ENCODE measurements around the gene PTBP1. TPM values are rescaled to one million over a fixed set of nuclear protein-coding genes. Genes with fewer than 3 reads are reported as not detected.

The PTBP1 gene
- 515 TPM for total RNA-seq (2021; ENCODE audit: unreplicated experiment)
- polyA plus RNA-seq (2012; ENCODE audit: insufficient read length): 590 TPM
- Bru-seq, nascent RNA: percentile 95 among the genes with signal in this experiment
- BruChase-seq, experiment 1, labeled RNA remaining after a 2-hour chase: percentile 98 among the genes with signal in this experiment
- percentile 99 among the genes with signal in this experiment for BruChase-seq, experiment 2, labeled RNA remaining after a 6-hour chase
- long read RNA-seq, transcript PTBP1-203 (15 exons, 3,598 nt): major isoform, 76 of 548 reads
- long read RNA-seq, transcript PTBP1-201 (14 exons, 3,155 nt): minor isoform, 14 of 548 reads
- long read RNA-seq, transcript PTBP1-206 (4 exons, 1,217 nt): minor isoform, 7 of 548 reads
- long read RNA-seq, partial matches to known transcripts: 414 of 548 reads
- long read RNA-seq, other reads (novel, unspliced or antisense): 37 of 548 reads

DNA sequence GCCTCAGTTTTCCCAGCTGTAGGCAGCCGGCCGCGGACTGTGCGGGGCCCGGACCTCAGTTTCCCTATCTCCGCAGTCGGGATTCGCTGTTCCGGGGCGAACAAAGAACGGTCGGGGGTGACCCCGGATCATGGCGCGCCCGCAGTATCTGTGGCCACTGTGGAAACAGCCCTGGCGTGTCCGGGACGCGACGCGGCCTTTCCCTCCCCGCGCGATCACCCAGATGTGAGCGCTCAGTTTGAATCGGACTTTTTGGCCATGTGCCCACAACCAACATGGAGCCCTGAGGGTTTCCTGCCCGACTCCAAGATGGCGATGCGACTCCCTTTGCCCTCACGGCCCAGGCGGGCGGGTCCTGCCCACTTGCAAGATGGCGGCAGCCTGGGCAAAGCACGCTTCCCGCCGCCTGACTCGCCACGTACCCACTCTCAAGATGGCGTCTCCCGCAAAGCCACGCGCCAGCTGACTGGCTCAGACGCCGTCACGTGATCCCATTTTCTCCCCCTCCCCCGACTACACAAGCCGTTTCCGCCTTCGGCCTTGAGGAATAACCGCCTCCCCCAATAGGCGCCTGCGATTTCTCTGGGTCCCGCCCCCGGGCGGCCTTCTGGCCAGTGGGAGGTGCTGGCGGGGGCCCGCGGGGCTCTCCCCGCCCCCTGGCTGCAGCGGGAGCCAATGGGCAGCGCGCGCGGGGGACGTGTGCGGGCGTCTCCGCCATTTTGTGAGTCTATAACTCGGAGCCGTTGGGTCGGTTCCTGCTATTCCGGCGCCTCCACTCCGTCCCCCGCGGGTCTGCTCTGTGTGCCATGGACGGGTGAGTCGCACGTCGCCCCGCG is at the start of gene PTBP1:
TSS of gene PTBP1 (plus strand) at position 761 of the 836 bp plus-strand sequence. CDS start at position 807, 46 bp downstream.
- peak; percentile 85 for ATAC-seq
- Histone ChIP-seq H3K27ac (ENCODE audit: low read length) (peak within 1 kb of the TSS; percentile 89), H3K36me3 (ENCODE audit: control insufficient read depth, insufficient read depth, low read length) (peaks cover 13% of the 10 kb centered on the region), H3K4me3 (ENCODE audit: low read depth in 2 of 2, low read length in 2 of 2) (peak within 1 kb of the TSS; percentile 82 to 87), H3K9me3 (ENCODE audit: control insufficient read depth, insufficient read depth, low read depth, low read length) (no peaks in the 10 kb centered on the region), H3K27me3 (ENCODE audit: control insufficient read depth, insufficient read depth, low read length) (no peaks in the 10 kb centered on the region), H3K4me1 (ENCODE audit: control insufficient read depth, insufficient read depth, low read length) (peaks cover 17% of the 10 kb centered on the region)
- DNase-seq (ENCODE audit: low read depth, low spot score): peak; percentile 98
- BruUV-seq (replicated peaks): no TSS peak
- CTCF ChIA-PET: interaction anchor here (0.6 kb wide), 1 partner anchor 22 kb away, joined by 4 read pairs; no protein-coding TSS in a partner anchor
- POLR2A ChIA-PET: no interaction called here
- TF ChIP-seq, protein P1, sequence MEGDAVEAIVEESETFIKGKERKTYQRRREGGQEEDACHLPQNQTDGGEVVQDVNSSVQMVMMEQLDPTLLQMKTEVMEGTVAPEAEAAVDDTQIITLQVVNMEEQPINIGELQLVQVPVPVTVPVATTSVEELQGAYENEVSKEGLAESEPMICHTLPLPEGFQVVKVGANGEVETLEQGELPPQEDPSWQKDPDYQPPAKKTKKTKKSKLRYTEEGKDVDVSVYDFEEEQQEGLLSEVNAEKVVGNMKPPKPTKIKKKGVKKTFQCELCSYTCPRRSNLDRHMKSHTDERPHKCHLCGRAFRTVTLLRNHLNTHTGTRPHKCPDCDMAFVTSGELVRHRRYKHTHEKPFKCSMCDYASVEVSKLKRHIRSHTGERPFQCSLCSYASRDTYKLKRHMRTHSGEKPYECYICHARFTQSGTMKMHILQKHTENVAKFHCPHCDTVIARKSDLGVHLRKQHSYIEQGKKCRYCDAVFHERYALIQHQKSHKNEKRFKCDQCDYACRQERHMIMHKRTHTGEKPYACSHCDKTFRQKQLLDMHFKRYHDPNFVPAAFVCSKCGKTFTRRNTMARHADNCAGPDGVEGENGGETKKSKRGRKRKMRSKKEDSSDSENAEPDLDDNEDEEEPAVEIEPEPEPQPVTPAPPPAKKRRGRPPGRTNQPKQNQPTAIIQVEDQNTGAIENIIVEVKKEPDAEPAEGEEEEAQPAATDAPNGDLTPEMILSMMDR (IDR thresholded peaks at IDR 0.05): no peak
- peak; percentile 61 for TF ChIP-seq POLR2AphosphoS5 (IDR thresholded peaks at IDR 0.05; ENCODE audit: low read depth, low read length)
- TF ChIP-seq, protein P2, sequence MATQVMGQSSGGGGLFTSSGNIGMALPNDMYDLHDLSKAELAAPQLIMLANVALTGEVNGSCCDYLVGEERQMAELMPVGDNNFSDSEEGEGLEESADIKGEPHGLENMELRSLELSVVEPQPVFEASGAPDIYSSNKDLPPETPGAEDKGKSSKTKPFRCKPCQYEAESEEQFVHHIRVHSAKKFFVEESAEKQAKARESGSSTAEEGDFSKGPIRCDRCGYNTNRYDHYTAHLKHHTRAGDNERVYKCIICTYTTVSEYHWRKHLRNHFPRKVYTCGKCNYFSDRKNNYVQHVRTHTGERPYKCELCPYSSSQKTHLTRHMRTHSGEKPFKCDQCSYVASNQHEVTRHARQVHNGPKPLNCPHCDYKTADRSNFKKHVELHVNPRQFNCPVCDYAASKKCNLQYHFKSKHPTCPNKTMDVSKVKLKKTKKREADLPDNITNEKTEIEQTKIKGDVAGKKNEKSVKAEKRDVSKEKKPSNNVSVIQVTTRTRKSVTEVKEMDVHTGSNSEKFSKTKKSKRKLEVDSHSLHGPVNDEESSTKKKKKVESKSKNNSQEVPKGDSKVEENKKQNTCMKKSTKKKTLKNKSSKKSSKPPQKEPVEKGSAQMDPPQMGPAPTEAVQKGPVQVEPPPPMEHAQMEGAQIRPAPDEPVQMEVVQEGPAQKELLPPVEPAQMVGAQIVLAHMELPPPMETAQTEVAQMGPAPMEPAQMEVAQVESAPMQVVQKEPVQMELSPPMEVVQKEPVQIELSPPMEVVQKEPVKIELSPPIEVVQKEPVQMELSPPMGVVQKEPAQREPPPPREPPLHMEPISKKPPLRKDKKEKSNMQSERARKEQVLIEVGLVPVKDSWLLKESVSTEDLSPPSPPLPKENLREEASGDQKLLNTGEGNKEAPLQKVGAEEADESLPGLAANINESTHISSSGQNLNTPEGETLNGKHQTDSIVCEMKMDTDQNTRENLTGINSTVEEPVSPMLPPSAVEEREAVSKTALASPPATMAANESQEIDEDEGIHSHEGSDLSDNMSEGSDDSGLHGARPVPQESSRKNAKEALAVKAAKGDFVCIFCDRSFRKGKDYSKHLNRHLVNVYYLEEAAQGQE (IDR thresholded peaks at IDR 0.05; ENCODE audit: insufficient read depth in 1 of 2, low read depth in 2 of 2, low read length in 1 of 2): no peak
- TF ChIP-seq TCF7L2 (IDR thresholded peaks at IDR 0.05; ENCODE audit: low read depth, low read length): no peak
- 0 out of 2 replicates have a peak, but pooled peaks have one; percentile 8 for TF ChIP-seq SIN3A (IDR thresholded peaks at IDR 0.05; ENCODE audit: borderline replicate concordance, insufficient read depth, low read depth, low read length)
- in situ Hi-C loops (cut with HindIII; ENCODE audit: low pct_unique_long_range_greater_than_20kb, low sequenced_read_pairs) (no loop called here), intact Hi-C loops (cut with micrococcal nuclease; ENCODE audit: unreplicated experiment) (no loop called here)

DNA sequence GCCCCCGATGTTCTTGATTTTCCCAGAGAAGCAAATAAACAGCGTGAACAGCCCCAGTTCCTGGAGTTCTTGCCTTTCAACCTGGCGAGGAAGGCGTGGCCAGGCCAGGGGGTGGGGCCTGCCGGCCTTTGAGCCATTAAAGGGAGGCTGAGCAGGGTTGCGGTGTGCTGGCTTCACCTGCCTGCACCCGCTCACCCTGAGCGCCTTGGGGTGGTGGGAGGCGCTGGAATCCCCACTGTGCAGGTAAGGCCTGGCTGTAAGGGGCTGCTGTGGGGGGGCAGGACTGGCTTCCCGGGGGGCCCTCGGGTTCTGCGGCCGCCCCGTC is 49.0 kb upstream of the PTBP1 start:
- BruUV-seq (replicated peaks): no TSS peak
- no peaks in the 10 kb centered on the region for H3K36me3 ChIP-seq (ENCODE audit: control insufficient read depth, insufficient read depth, low read length)
- H3K4me3 ChIP-seq (ENCODE audit: low read depth in 2 of 2, low read length in 2 of 2): no peak overlapping the region
- intact Hi-C loops (cut with micrococcal nuclease; ENCODE audit: unreplicated experiment) (no loop called here), in situ Hi-C loops (cut with HindIII; ENCODE audit: low pct_unique_long_range_greater_than_20kb, low sequenced_read_pairs) (no loop called here)
- H3K27ac ChIP-seq (ENCODE audit: low read length): no peak overlapping the region
- ChIA-PET POLR2A (no interaction called here), CTCF (no interaction called here)
- TF ChIP-seq, protein P1 (IDR thresholded peaks at IDR 0.05): no peak
- peaks cover 15% of the 10 kb centered on the region for H3K4me1 ChIP-seq (ENCODE audit: control insufficient read depth, insufficient read depth, low read length)
- no peaks in the 10 kb centered on the region for H3K27me3 ChIP-seq (ENCODE audit: control insufficient read depth, insufficient read depth, low read length)
- ATAC-seq (no peak), DNase-seq (ENCODE audit: low read depth, low spot score) (no peak)
- H3K9me3 ChIP-seq (ENCODE audit: control insufficient read depth, insufficient read depth, low read depth, low read length): no peaks in the 10 kb centered on the region

Data from Panc1 (cell line).